Astrocyte of the cerebellum (primary cell): ENCODE results near the gene PEPD.

Experiments used
- DNase-seq: peaks from one replicate; pipeline ENCODE4 v3.0.0-alpha.2; 2011; ENCODE audit warnings: low read depth
- H3K4me3 ChIP-seq: 2 replicates; pipeline ENCODE4 v1.5.1; 2011; ENCODE audit warnings: mild to moderate bottlenecking, low read depth, low read length, moderate library complexity
- CTCF ChIP-seq: IDR thresholded peaks from 2 replicates; pipeline ENCODE4 v1.5.1; 2012; ENCODE audit warnings: low read length, low read depth, moderate library complexity, mild to moderate bottlenecking; ENCODE audit errors: missing control alignments
- in situ Hi-C: cut with HindIII; loops from 2 replicates; pipeline ENCODE4 v1.10.0; 2017; ENCODE audit warnings: low sequenced_read_pairs

Gene PEPD

GRCh38 chr19:33417751-33418150 is 103.8 kb downstream of the PEPD start:
- TF ChIP-seq CTCF: no peak
- in situ Hi-C loops: loop anchor here (5.0 to 10.0 kb wide), 4 partner anchors 55 to 377 kb away; partner anchors contain the start of gene KCTD15
- H3K4me3 ChIP-seq: no peak overlapping the region

GRCh38 chr19:33416307-33417215 is 105.0 kb downstream of the PEPD start:
- DNase-seq: peak; percentile 41
- in situ Hi-C loops: loop anchor here (5.0 to 10.0 kb wide), 4 partner anchors 54 to 378 kb away; partner anchors contain the start of gene KCTD15
- H3K4me3 ChIP-seq: no peak overlapping the region
- TF ChIP-seq CTCF: peak; percentile 78

More at GRCh38 chr19:33417751-33418150, 103.8 kb downstream of the PEPD start:
- no peak for DNase-seq

- in situ Hi-C loops: loop anchor here (5.0 to 10.0 kb wide), 4 partner anchors 53 to 380 kb away; partner anchors contain the start of gene KCTD15
- no peak for TF ChIP-seq CTCF
- DNase-seq: no peak
- no peak overlapping the region for H3K4me3 ChIP-seq
Observed at GRCh38 chr19:33414667-33415605, 106.7 kb downstream of the PEPD start.

GRCh38 chr19:33413868-33414666 is 107.5 kb downstream of the PEPD start:
- in situ Hi-C loops: loop anchor here (10.0 kb wide), 2 partner anchors 311 to 381 kb away; partner anchors contain the start of gene KCTD15
- no peak for DNase-seq
- no peak overlapping the region for H3K4me3 ChIP-seq
- TF ChIP-seq CTCF: no peak

DNA sequence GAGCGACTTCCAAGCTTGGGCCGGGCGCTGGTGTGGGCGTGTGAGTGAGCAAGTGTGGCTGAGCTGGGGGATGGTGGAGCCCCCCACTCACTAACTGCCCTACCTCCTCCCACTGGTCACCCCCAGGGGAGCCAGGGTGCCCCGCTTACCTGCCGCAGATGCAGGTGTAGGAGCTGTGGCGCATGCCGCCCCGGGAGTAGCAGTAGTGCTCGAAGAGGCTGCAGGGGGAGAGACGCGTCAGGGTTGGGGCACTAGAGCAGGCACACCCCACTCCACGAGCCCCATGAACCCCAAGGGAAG is 108.2 kb downstream of the PEPD start:
- no peak for DNase-seq
- TF ChIP-seq CTCF: no peak
- H3K4me3 ChIP-seq: no peak overlapping the region
- in situ Hi-C loops: loop anchor here (10.0 kb wide), 2 partner anchors 311 to 381 kb away; partner anchors contain the start of gene KCTD15
